ENCODE measurements around the gene MANSC1. TPM values are rescaled to one million over a fixed set of nuclear protein-coding genes. Genes with fewer than 3 reads are reported as not detected.

Gene MANSC1
- total RNA-seq, 1 experiment from 2014 or later = 10.0 TPM

GRCh38 chr12:12305568-12306300, 44.3 kb downstream of the MANSC1 start:
- no peaks in the 10 kb centered on the region for H3K4me1 ChIP-seq (ENCODE audit: control insufficient read depth, insufficient read depth, low read length)
- CTCF ChIA-PET = interaction anchor here (0.7 kb wide), 1 partner anchor 39 kb away, joined by 4 read pairs; the partner anchor contains the start of gene LRP6
- ATAC-seq = no peak
- no peak overlapping the region for H3K27ac ChIP-seq (ENCODE audit: low read length)
- no peaks in the 10 kb centered on the region for H3K27me3 ChIP-seq (ENCODE audit: control insufficient read depth, insufficient read depth, low read length)
- no TSS peak for BruUV-seq (replicated peaks)
- intact Hi-C loops (cut with micrococcal nuclease; ENCODE audit: unreplicated experiment) = no loop called here
- TF ChIP-seq CTCF (IDR thresholded peaks at IDR 0.05) (no peak), REST (IDR thresholded peaks at IDR 0.05; ENCODE audit: insufficient read depth in 1 of 2, low read depth in 2 of 2, low read length in 1 of 2) (no peak), SIN3A (IDR thresholded peaks at IDR 0.05; ENCODE audit: borderline replicate concordance, insufficient read depth, low read depth, low read length) (no peak), TCF7L2 (IDR thresholded peaks at IDR 0.05; ENCODE audit: low read depth, low read length) (no peak), POLR2AphosphoS5 (IDR thresholded peaks at IDR 0.05; ENCODE audit: low read depth, low read length) (no peak)
- in situ Hi-C loops (cut with HindIII; ENCODE audit: low pct_unique_long_range_greater_than_20kb, low sequenced_read_pairs) = no loop called here
- no peak for DNase-seq (ENCODE audit: low read depth, low spot score)
- POLR2A ChIA-PET = no interaction called here
- H3K36me3 ChIP-seq (ENCODE audit: control insufficient read depth, insufficient read depth, low read length) = no peaks in the 10 kb centered on the region
- H3K4me3 ChIP-seq (ENCODE audit: low read depth in 2 of 2, low read length in 2 of 2) = no peak overlapping the region
- H3K9me3 ChIP-seq (ENCODE audit: control insufficient read depth, insufficient read depth, low read depth, low read length) = no peaks in the 10 kb centered on the region

- TF ChIP-seq POLR2AphosphoS5 (IDR thresholded peaks at IDR 0.05; ENCODE audit: low read depth, low read length) (no peak), CTCF (IDR thresholded peaks at IDR 0.05) (no peak), REST (IDR thresholded peaks at IDR 0.05; ENCODE audit: insufficient read depth in 1 of 2, low read depth in 2 of 2, low read length in 1 of 2) (no peak), TCF7L2 (IDR thresholded peaks at IDR 0.05; ENCODE audit: low read depth, low read length) (no peak), SIN3A (IDR thresholded peaks at IDR 0.05; ENCODE audit: borderline replicate concordance, insufficient read depth, low read depth, low read length) (no peak)
- ChIA-PET CTCF (no interaction called here), POLR2A (no interaction called here)
- DNase-seq (ENCODE audit: low read depth, low spot score) (no peak), ATAC-seq (no peak)
- no peaks in the 10 kb centered on the region for H3K4me1 ChIP-seq (ENCODE audit: control insufficient read depth, insufficient read depth, low read length)
- no peaks in the 10 kb centered on the region for H3K27me3 ChIP-seq (ENCODE audit: control insufficient read depth, insufficient read depth, low read length)
- BruUV-seq (replicated peaks) = no TSS peak
- H3K4me3 ChIP-seq (ENCODE audit: low read depth in 2 of 2, low read length in 2 of 2) = no peak overlapping the region
- no peaks in the 10 kb centered on the region for H3K36me3 ChIP-seq (ENCODE audit: control insufficient read depth, insufficient read depth, low read length)
- no peak overlapping the region for H3K27ac ChIP-seq (ENCODE audit: low read length)
- in situ Hi-C loops (cut with HindIII; ENCODE audit: low pct_unique_long_range_greater_than_20kb, low sequenced_read_pairs) = no loop called here
- H3K9me3 ChIP-seq (ENCODE audit: control insufficient read depth, insufficient read depth, low read depth, low read length) = no peaks in the 10 kb centered on the region
- intact Hi-C loops (cut with micrococcal nuclease; ENCODE audit: unreplicated experiment) = no loop called here
Measured at GRCh38 chr12:12302976-12303375, 47.1 kb downstream of the MANSC1 start.

Data from Panc1 (cell line).